ENCODE results near the gene RREB1. TPM values are rescaled to one million over a fixed set of nuclear protein-coding genes. Genes with fewer than 3 reads are reported as not detected.
A peak's percentile ranks its signal among the peaks of the same experiment; 100 is the strongest.

RREB1 gene
- total RNA-seq, 1 donor from 2014 or later, result 28.3 TPM

GRCh38 chr6:7137335-7138045, 29.7 kb downstream of the RREB1 start:
- no peaks in the 10 kb centered on the region for H3K27me3 Mint-ChIP-seq (ENCODE audit: low read depth)
- peak overlapping the region; percentile 41 for H3K4me3 Mint-ChIP-seq
- H3K4me1 Mint-ChIP-seq, result peaks cover 47% of the 10 kb centered on the region
- peak overlapping the region; percentile 36 for H3K27ac Mint-ChIP-seq (ENCODE audit: unreplicated experiment)
- no peak for DNase-seq (ENCODE audit: low read depth, low spot score)
- H3K36me3 Mint-ChIP-seq (ENCODE audit: low read depth), result no peaks in the 10 kb centered on the region
- no peaks in the 10 kb centered on the region for H3K9me3 Mint-ChIP-seq
- TF ChIP-seq, protein P1, sequence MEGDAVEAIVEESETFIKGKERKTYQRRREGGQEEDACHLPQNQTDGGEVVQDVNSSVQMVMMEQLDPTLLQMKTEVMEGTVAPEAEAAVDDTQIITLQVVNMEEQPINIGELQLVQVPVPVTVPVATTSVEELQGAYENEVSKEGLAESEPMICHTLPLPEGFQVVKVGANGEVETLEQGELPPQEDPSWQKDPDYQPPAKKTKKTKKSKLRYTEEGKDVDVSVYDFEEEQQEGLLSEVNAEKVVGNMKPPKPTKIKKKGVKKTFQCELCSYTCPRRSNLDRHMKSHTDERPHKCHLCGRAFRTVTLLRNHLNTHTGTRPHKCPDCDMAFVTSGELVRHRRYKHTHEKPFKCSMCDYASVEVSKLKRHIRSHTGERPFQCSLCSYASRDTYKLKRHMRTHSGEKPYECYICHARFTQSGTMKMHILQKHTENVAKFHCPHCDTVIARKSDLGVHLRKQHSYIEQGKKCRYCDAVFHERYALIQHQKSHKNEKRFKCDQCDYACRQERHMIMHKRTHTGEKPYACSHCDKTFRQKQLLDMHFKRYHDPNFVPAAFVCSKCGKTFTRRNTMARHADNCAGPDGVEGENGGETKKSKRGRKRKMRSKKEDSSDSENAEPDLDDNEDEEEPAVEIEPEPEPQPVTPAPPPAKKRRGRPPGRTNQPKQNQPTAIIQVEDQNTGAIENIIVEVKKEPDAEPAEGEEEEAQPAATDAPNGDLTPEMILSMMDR (conservative IDR thresholded peaks at IDR 0.05), result no peak

DNA sequence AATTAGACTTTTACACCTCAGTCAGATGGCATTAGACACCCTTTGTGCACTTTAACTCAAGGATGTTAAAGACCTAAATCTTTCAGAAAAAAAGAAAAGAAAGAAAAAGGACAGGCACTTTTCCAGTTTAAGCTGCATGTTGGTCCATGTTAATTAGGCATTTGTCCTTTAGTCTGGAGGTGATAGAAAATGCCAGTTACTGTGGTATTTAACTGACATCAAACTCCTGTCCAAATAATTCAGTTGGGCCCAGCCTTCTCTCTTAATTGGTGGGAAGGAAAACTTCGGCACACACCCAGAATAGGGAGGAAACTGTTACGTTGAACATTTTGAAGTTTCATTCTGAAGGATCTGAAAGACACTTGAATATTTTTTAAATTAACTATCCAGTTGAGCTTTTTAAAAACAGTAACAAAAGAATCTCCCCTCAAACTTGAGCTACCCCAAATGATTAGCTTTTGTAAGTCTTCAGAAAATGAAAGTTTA, 30.3 kb downstream of the RREB1 start:
- H3K36me3 Mint-ChIP-seq (ENCODE audit: low read depth), result no peaks in the 10 kb centered on the region
- H3K27me3 Mint-ChIP-seq (ENCODE audit: low read depth), result no peaks in the 10 kb centered on the region
- TF ChIP-seq, protein P1 (conservative IDR thresholded peaks at IDR 0.05), result no peak
- H3K27ac Mint-ChIP-seq (ENCODE audit: unreplicated experiment), result no peak overlapping the region
- peaks cover 53% of the 10 kb centered on the region for H3K4me1 Mint-ChIP-seq
- no peaks in the 10 kb centered on the region for H3K9me3 Mint-ChIP-seq
- H3K4me3 Mint-ChIP-seq, result no peak overlapping the region
- DNase-seq (ENCODE audit: low read depth, low spot score), result no peak

DNA sequence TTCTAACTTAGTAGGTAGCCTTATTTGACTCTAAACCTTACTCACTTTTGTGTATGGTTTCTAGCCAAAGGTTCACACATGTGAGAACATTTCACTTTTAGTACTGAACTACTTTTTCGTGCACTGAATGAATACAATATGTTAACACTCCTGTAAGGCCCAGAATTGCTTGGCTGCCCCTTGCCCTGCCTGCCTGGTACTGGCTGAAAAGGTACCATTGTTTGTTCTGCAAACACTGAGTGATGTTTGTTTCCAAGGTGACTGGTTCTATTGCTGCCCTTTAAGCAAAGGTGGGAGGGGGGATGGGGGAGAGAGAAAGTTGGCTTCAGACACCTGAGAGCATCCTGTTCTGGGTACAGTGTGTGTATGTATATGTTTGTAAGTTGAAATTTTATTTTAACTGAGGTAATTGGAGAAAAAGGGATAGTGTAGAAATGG, 31.2 kb downstream of the RREB1 start:
- DNase-seq (ENCODE audit: low read depth, low spot score), result no peak
- Mint-ChIP-seq H3K27me3 (ENCODE audit: low read depth) (no peaks in the 10 kb centered on the region), H3K27ac (ENCODE audit: unreplicated experiment) (peak overlapping the region; percentile 65), H3K4me3 (peak overlapping the region; percentile 35), H3K36me3 (ENCODE audit: low read depth) (no peaks in the 10 kb centered on the region), H3K4me1 (peaks cover 61% of the 10 kb centered on the region), H3K9me3 (no peaks in the 10 kb centered on the region)
- TF ChIP-seq, protein P1 (conservative IDR thresholded peaks at IDR 0.05), result no peak

- Mint-ChIP-seq H3K36me3 (ENCODE audit: low read depth) (no peaks in the 10 kb centered on the region), H3K9me3 (no peaks in the 10 kb centered on the region), H3K27ac (ENCODE audit: unreplicated experiment) (peak overlapping the region; percentile 58), H3K27me3 (ENCODE audit: low read depth) (no peaks in the 10 kb centered on the region), H3K4me1 (peaks cover 66% of the 10 kb centered on the region), H3K4me3 (peak overlapping the region; percentile 88)
- TF ChIP-seq, protein P1 (conservative IDR thresholded peaks at IDR 0.05), result no peak
- no peak for DNase-seq (ENCODE audit: low read depth, low spot score)
These were observed 32.2 kb downstream of the RREB1 start for GRCh38 chr6:7139835-7140470.

- H3K36me3 Mint-ChIP-seq (ENCODE audit: low read depth), result no peaks in the 10 kb centered on the region
- H3K9me3 Mint-ChIP-seq, result no peaks in the 10 kb centered on the region
- no peaks in the 10 kb centered on the region for H3K27me3 Mint-ChIP-seq (ENCODE audit: low read depth)
- peak overlapping the region; percentile 88 for H3K4me3 Mint-ChIP-seq
- peak overlapping the region; percentile 86 for H3K27ac Mint-ChIP-seq (ENCODE audit: unreplicated experiment)
- TF ChIP-seq, protein P1 (conservative IDR thresholded peaks at IDR 0.05), result no peak
- peak; percentile 73 for DNase-seq (ENCODE audit: low read depth, low spot score)
- peaks cover 74% of the 10 kb centered on the region for H3K4me1 Mint-ChIP-seq
These were observed 33.0 kb downstream of the RREB1 start for GRCh38 chr6:7140631-7141378.

Data from neural crest cell (in vitro differentiated cells).